Uterus (tissue), 2 donors: Measurements from ENCODE around the gene AAMP.

Experiments used
- CTCF ChIP-seq, 4 experiments: fragments of 200-600 bp in 2 of 4; fragments of 450-650 bp in 2 of 4; sonication (generic) in 2 of 4; IDR thresholded peaks; one replicate each; pipeline ENCODE4 v1.5.1; 2016 to 2019; ENCODE audit warnings: antibody characterized with exemption in 4 of 4, mild to moderate bottlenecking in 2 of 4, moderate library complexity in 1 of 4
- POLR2A ChIP-seq, 2 donors: fragments of 450-650 bp; IDR thresholded peaks; one replicate each; pipeline ENCODE4 v1.6.1; 2016; ENCODE audit warnings: antibody characterized with exemption in 2 of 2, mild to moderate bottlenecking in 1 of 2, moderate library complexity in 1 of 2

- TF ChIP-seq CTCF (IDR thresholded peaks at IDR 0.05) = no peak
- no peak for TF ChIP-seq POLR2A (IDR thresholded peaks at IDR 0.05)
Measured at GRCh38 chr2:218218268-218219185, 51.4 kb downstream of the AAMP start.
